ENCODE results near the gene MATN3.

DNA sequence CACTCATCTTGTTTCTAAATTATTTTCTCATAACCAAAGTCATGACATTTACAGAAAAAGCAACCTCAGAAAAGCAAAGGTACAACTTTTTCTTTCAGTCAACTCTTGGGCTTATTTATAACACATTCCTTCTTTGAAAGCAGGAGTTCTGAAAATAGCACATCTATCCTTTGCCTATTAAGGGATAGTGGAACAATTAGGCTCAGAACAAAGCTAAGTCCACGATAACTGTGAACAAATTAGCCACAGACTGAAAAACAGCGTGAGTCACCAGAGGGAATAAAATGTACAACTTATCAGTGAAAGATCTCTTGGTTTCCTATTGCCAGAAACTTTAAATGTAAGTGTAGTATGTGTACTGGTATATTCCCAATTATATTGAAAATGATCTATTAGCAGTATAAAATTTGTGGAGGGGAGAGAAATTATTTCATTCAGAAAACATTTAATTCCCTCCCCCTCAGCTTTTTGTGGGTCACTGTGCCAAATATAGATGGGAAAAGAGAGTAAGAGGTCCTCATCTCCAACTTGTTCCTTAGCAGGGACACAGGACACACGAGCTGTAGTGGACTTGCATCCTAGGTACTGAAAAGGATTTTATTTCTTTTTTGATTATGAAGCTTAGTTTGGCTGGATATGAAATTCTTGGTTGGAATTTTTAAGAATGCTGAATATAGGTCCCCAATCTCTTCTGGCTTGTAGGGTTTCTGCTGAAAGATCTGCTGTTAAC lies 15.4 kb upstream of the MATN3 start:
- TF ChIP-seq, protein P1, sequence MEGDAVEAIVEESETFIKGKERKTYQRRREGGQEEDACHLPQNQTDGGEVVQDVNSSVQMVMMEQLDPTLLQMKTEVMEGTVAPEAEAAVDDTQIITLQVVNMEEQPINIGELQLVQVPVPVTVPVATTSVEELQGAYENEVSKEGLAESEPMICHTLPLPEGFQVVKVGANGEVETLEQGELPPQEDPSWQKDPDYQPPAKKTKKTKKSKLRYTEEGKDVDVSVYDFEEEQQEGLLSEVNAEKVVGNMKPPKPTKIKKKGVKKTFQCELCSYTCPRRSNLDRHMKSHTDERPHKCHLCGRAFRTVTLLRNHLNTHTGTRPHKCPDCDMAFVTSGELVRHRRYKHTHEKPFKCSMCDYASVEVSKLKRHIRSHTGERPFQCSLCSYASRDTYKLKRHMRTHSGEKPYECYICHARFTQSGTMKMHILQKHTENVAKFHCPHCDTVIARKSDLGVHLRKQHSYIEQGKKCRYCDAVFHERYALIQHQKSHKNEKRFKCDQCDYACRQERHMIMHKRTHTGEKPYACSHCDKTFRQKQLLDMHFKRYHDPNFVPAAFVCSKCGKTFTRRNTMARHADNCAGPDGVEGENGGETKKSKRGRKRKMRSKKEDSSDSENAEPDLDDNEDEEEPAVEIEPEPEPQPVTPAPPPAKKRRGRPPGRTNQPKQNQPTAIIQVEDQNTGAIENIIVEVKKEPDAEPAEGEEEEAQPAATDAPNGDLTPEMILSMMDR (conservative IDR thresholded peaks at IDR 0.05; ENCODE audit: low read length) = no peak
- no peak for TF ChIP-seq EZH2phosphoT487 (IDR thresholded peaks at IDR 0.05; ENCODE audit: borderline replicate concordance, low read depth, low read length)
